Activated CD8-positive, alpha-beta memory T cell treated with anti-CD3 and anti-CD28 coated beads for 4 hours (primary cell): Measurements from ENCODE around the gene DLGAP4.

Experiments used
- DNase-seq, 2 donors: peaks; one replicate each; pipeline ENCODE4 v3.0.0-alpha.2; 2020; ENCODE audit warnings: low read depth in 2 of 2

The DLGAP4 gene

GRCh38 chr20:36565520-36565919 is 259.4 kb downstream of the DLGAP4 start:
- DNase-seq: no peak

DNA sequence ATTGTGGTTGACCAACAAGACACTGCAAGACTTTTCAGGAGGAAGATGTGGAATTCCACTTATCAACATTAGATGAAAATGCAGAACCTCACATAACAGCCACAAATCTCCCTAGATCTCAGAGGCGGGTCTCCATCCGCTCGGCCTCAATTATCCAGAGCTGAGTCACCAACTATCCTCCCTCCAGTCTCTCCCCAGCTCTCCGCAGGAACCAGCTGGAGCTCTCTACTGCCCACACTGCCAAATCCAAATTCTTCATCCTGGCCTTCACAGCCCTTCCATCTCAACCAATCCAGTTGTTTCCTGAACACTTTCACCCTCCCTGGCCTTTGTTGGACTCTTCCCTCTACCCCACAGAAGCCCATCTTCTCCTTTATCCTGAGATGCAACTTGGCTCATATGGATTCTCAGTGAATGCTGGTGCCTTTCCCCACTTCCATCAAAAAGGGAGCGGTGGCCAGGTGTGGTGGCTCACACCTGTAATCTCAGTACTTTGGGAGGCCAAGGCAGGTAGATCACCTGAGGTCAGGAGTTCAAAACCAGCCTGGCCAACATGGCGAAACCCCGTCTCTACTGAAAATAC is 263.8 kb downstream of the DLGAP4 start:
- DNase-seq: no peak

DNA sequence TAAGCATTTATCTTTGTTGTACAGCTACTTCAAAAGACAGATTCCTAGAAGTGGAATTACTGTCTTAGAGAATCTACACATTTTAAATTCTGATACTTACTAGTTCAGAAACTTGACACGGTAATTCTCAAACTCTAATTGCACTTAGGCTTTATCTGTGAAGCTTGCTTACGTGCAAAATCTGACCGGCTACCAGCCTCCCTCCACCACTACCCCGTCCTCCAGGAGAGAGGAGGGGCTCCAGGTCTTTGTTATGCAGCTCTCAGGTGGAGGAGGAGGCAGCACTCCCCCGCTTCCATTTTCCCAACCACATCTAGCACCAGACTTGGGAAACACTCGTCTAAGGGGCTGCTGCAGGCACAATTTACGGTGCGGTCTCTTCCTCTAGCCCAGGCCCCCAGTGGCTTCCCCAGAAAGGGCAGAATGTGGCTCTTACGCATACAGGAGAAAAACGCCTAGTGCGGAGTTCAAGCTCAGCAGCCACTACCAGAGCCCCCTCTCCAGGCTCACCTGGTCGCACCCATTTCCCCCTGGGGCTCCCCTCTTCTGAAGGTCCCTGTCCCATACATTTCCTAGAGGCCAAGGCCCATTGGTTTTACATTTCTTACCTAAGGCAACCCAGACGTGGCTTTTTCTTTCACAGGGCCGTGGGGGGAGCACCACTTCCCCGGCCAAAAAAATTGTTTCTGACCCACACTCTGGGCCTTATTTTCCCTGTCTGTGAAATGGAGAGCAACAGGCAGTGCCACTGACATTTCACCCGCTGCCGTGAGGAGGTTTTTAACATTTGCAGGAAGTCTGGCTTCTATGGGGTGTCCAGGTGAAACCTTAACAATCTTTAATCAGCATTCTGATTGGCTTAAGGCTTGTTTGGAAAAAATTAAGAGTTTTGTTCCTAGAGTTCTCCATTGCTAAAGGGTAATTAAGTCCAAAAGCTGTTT is 265.7 kb downstream of the DLGAP4 start:
- DNase-seq: no peak

GRCh38 chr20:36572701-36573102 is 266.6 kb downstream of the DLGAP4 start:
- peak; percentile 44 to 63 for DNase-seq

GRCh38 chr20:36573103-36573797 is 267.1 kb downstream of the DLGAP4 start, which contains the start of gene TGIF2:
Gene TGIF2 (plus strand): TSS chr20:36573597. CDS start chr20:36578775, 5,178 bp downstream.
- peak; percentile 85 to 87 for DNase-seq

- DNase-seq: no peak
These were observed 267.7 kb downstream of the DLGAP4 start for GRCh38 chr20:36573798-36574365.

DNA sequence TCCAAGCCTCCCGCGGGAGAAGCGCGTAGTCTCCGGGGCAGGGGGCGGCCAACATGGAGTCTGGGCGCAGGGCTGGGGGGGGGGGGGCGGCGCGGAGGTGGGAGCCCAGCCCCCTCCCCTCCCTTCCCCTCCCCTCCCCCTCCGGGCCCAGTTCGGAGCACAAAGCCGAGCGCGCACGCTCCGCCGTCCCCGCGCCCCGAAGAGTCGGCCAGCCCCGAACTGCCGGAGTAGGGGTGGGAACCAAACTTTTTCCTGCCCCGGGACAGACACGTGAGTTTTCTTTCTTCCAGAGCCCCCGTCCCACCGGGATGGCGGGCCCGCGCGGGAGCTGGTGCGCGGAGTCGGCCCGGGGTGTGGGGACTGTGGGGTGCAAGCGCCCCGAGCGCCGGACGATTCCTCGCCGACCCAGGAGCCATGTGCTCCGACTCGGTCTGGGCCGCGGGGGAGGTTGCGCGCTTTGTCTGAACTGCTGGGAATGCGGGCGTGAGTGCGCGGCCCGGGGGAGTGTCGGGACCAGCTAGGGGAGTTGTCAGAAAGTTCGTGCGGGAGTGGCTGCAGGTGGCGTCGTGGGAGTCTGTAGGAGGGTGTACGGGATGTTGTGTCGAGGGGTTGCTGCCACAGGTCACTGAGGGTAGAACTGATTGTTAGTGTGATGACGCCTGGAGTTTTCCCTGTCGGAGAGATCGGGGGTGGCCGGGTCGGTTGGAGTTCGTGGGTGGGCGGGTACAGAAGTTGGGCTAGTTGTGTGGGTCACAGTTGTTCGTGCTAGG is 268.4 kb downstream of the DLGAP4 start:
- DNase-seq: peak; percentile 40 to 55

- DNase-seq: no peak
These were observed 269.9 kb downstream of the DLGAP4 start for GRCh38 chr20:36576081-36576445.
